H9 (cell line): ENCODE results near the gene CNOT4. TPM values are rescaled to one million over a fixed set of nuclear protein-coding genes. Genes with fewer than 3 reads are reported as not detected.

ENCODE experiments used
- DNase-seq: peaks from one replicate; pipeline ENCODE4 v3.0.0-alpha.2; 2017
- H2AFZ ChIP-seq: one replicate; pipeline ENCODE4 v1.6.1; 2013; ENCODE audit warnings: mild to moderate bottlenecking, low read length, control low read depth, moderate library complexity
- H2AK5ac ChIP-seq: 2 replicates; pipeline ENCODE4 v1.6.1; 2013; ENCODE audit warnings: low read length, control low read depth, mixed read lengths; ENCODE audit not compliant: insufficient read length
- H2BK120ac ChIP-seq: one replicate; pipeline ENCODE4 v1.6.1; 2013; ENCODE audit warnings: low read depth, mild to moderate bottlenecking, low read length, control low read depth, inconsistent platforms; ENCODE audit not compliant: poor library complexity, severe bottlenecking
- H2BK12ac ChIP-seq: 2 replicates; pipeline ENCODE4 v1.6.1; 2013; ENCODE audit warnings: low read length, control low read depth, mixed read lengths, low read depth; ENCODE audit not compliant: insufficient read length
- H2BK15ac ChIP-seq: 2 replicates; pipeline ENCODE4 v1.6.1; 2013; ENCODE audit warnings: low read depth, low read length, control low read depth
- H2BK20ac ChIP-seq: one replicate; pipeline ENCODE4 v1.6.1; 2013; ENCODE audit warnings: low read depth, mild to moderate bottlenecking, low read length, control low read depth, inconsistent platforms; ENCODE audit not compliant: poor library complexity, severe bottlenecking
- H2BK5ac ChIP-seq: 2 replicates; pipeline ENCODE4 v1.6.1; 2013; ENCODE audit warnings: low read length, control low read depth, mixed read lengths; ENCODE audit not compliant: insufficient read length
- H3K14ac ChIP-seq: 2 replicates; pipeline ENCODE4 v1.6.1; 2013; ENCODE audit warnings: low read length, control low read depth; ENCODE audit not compliant: insufficient read depth
- H3K18ac ChIP-seq: 2 replicates; pipeline ENCODE4 v1.6.1; 2013; ENCODE audit warnings: low read depth, mild to moderate bottlenecking, mixed read lengths, low read length, control low read depth; ENCODE audit not compliant: insufficient read length
- H3K23ac ChIP-seq: 2 replicates; pipeline ENCODE4 v1.6.1; 2013; ENCODE audit warnings: low read length, control low read depth, mixed read lengths, low read depth; ENCODE audit not compliant: insufficient read length
- H3K23me2 ChIP-seq: 2 replicates; pipeline ENCODE4 v1.6.1; 2013; ENCODE audit warnings: low read depth, mild to moderate bottlenecking, mixed read lengths, low read length, control low read depth; ENCODE audit not compliant: insufficient read length, poor library complexity, severe bottlenecking
- H3K27ac ChIP-seq: 2 replicates; pipeline ENCODE4 v1.5.1; 2013; ENCODE audit warnings: low read length, control low read depth, mixed read lengths, low read depth; ENCODE audit not compliant: insufficient read length
- H3K27me3 ChIP-seq: 2 replicates; pipeline ENCODE4 v1.6.1; 2013; ENCODE audit warnings: low read length, control low read depth, inconsistent platforms; ENCODE audit not compliant: insufficient read depth
- H3K4ac ChIP-seq: 2 replicates; pipeline ENCODE4 v1.6.1; 2013; ENCODE audit warnings: low read depth, mild to moderate bottlenecking, control low read depth, inconsistent platforms, low read length, moderate library complexity
- H3K4me1 ChIP-seq: 2 replicates; pipeline ENCODE4 v1.6.1; 2013; ENCODE audit warnings: low read length, control low read depth, inconsistent platforms; ENCODE audit not compliant: insufficient read depth
- H3K4me2 ChIP-seq: 2 replicates; pipeline ENCODE4 v1.6.1; 2013; ENCODE audit warnings: low read length, control low read depth, mixed read lengths; ENCODE audit not compliant: insufficient read length, insufficient read depth
- H3K56ac ChIP-seq: 2 replicates; pipeline ENCODE4 v1.6.1; 2013; ENCODE audit warnings: low read depth, mild to moderate bottlenecking, mixed read lengths, low read length, control low read depth; ENCODE audit not compliant: insufficient read length
- H3K79me1 ChIP-seq: 2 replicates; pipeline ENCODE4 v1.6.1; 2013; ENCODE audit warnings: low read depth, mild to moderate bottlenecking, moderate library complexity, low read length, control low read depth, inconsistent platforms; ENCODE audit not compliant: insufficient read depth, poor library complexity, severe bottlenecking
- H3K79me2 ChIP-seq: 2 replicates; pipeline ENCODE4 v1.6.1; 2013; ENCODE audit warnings: low read length, control low read depth, inconsistent platforms; ENCODE audit not compliant: insufficient read depth
- H3K9ac ChIP-seq: 2 replicates; pipeline ENCODE4 v1.6.1; 2013; ENCODE audit warnings: low read length, control low read depth, mixed read lengths; ENCODE audit not compliant: insufficient read length; ENCODE audit errors: extremely low read depth
- H3K9me3 ChIP-seq: one replicate; pipeline ENCODE4 v1.6.1; 2013; ENCODE audit warnings: low read depth, low read length, inconsistent platforms; ENCODE audit not compliant: control insufficient read depth
- H3T11ph ChIP-seq: one replicate; pipeline ENCODE4 v1.6.1; 2013; ENCODE audit warnings: mild to moderate bottlenecking, low read length, control low read depth, inconsistent platforms
- H4K20me1 ChIP-seq: one replicate; pipeline ENCODE4 v1.6.1; 2013; ENCODE audit not compliant: control insufficient read depth, insufficient read length, insufficient read depth
- H4K5ac ChIP-seq: 2 replicates; pipeline ENCODE4 v1.6.1; 2013; ENCODE audit warnings: low read depth, mild to moderate bottlenecking, mixed read lengths, low read length, control low read depth; ENCODE audit not compliant: insufficient read length
- H4K8ac ChIP-seq: replicated peaks from 2 replicates; pipeline ENCODE4 v1.6.1; 2013; ENCODE audit warnings: low read length, control low read depth, mixed read lengths, low read depth; ENCODE audit not compliant: insufficient read length
- H4K91ac ChIP-seq: 2 replicates; pipeline ENCODE4 v1.6.1; 2013; ENCODE audit warnings: low read depth, mild to moderate bottlenecking, moderate library complexity, mixed read lengths, low read length, control low read depth; ENCODE audit not compliant: insufficient read length
- H3K27ac Mint-ChIP-seq, 3 experiments: 2 replicates in 2 of 3; 3 replicates in 1 of 3; pipeline ENCODE4 v1.8.0; 2020 to 2021; ENCODE audit warnings: mixed read lengths in 3 of 3, mild to moderate bottlenecking in 1 of 3, moderate library complexity in 1 of 3
- H3K27me3 Mint-ChIP-seq: 2 replicates; pipeline ENCODE4 v1.8.0; 2021; ENCODE audit warnings: low read depth, mild to moderate bottlenecking, moderate library complexity, mixed read lengths
- H3K36me3 Mint-ChIP-seq, 3 experiments: 2 replicates in 2 of 3; 3 replicates in 1 of 3; pipeline ENCODE4 v1.8.0; 2020 to 2021; ENCODE audit warnings: low read depth in 3 of 3, mixed read lengths in 3 of 3; ENCODE audit not compliant: insufficient read depth in 1 of 3
- H3K4me1 Mint-ChIP-seq, 2 experiments: 2 replicates each; pipeline ENCODE4 v1.8.0; 2020; ENCODE audit warnings: mixed read lengths in 2 of 2
- H3K4me3 Mint-ChIP-seq, 2 experiments: 2 replicates in 1 of 2; 3 replicates in 1 of 2; pipeline ENCODE4 v1.8.0; 2020 to 2021; ENCODE audit warnings: mild to moderate bottlenecking in 2 of 2, mixed read lengths in 2 of 2, moderate library complexity in 1 of 2
- H3K9me3 Mint-ChIP-seq, 2 experiments: 2 replicates in 1 of 2; 3 replicates in 1 of 2; pipeline ENCODE4 v1.8.0; 2020; ENCODE audit warnings: mild to moderate bottlenecking in 2 of 2, mixed read lengths in 2 of 2, moderate library complexity in 1 of 2
- WGBS: extraction: QIAGEN DNeasy Blood & Tissue Kit; methylation state at CpG from one replicate; pipeline ENCODE4 v1.1.7; 2013; ENCODE audit warnings: missing lambda C conversion rate, low lambda C conversion rate, mixed read lengths; ENCODE audit not compliant: insufficient read length; ENCODE audit errors: extremely low coverage; 5-methylcytosine and 5-hydroxymethylcytosine counted together
- total RNA-seq: library from RNA; stranded (reverse); gene quantifications from 2 replicates; pipeline ENCODE4 v1.2.1, GENCODE V29; 2021
- TF ChIP-seq, protein P1 (sequence below): fragments of 200-600 bp; sonication (generic); conservative IDR thresholded peaks from 3 replicates; pipeline ENCODE4 v1.8.0; 2021; ENCODE audit warnings: antibody characterized with exemption, mild to moderate bottlenecking

CNOT4 gene
- total RNA-seq, 1 experiment from 2014 or later, result 27.4 TPM

DNA sequence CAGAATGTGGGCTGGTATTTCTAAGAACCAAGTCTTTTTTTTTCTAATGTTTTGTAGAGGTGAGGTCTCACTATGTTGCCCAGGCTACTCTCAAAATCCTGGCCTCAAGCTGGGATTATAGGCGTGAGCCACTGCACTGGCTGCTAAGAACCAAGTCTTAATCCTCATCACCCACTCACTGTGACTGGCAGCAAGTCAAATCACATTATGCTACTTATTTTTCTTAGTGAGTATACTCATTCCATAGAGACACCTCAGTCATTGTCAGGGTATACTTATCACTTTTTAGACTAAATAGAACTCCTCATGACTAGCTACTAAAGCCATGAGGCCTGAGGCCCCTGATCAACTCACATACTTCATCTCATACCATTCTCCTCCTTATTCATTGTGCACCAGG lies 160.2 kb downstream of the CNOT4 start:
- Histone ChIP-seq H3K9ac (no peak overlapping the region), H3K18ac (no peak overlapping the region), H3K4me1 (no peaks in the 10 kb centered on the region), H3K27ac (no peak overlapping the region), H3K14ac (no peak overlapping the region), H3K23ac (no peak overlapping the region), H3K4ac (no peak overlapping the region), H2BK15ac (no peak overlapping the region), H3K9me3 (no peaks in the 10 kb centered on the region), H4K91ac (no peak overlapping the region), H3K79me2 (no peaks in the 10 kb centered on the region), H4K20me1 (no peaks in the 10 kb centered on the region), H3K4me2 (no peak overlapping the region), H2AK5ac (no peak overlapping the region), H4K5ac (no peak overlapping the region), H2BK20ac (no peak overlapping the region), H3K27me3 (no peaks in the 10 kb centered on the region), H3K56ac (no peak overlapping the region), H2BK12ac (no peak overlapping the region), H3K23me2 (no peaks in the 10 kb centered on the region), H2AFZ (no peak overlapping the region), H4K8ac (no peak overlapping the region), H2BK120ac (no peak overlapping the region), H3K79me1 (no peaks in the 10 kb centered on the region), H2BK5ac (no peak overlapping the region), H3T11ph (no peak overlapping the region)
- Mint-ChIP-seq H3K4me1 (no peaks in the 10 kb centered on the region), H3K9me3 (no peaks in the 10 kb centered on the region), H3K27me3 (peaks cover 4% of the 10 kb centered on the region; the same call in 1 of the 2 replicates), H3K36me3 (no peaks in the 10 kb centered on the region), H3K27ac (no peak overlapping the region), H3K4me3 (no peak overlapping the region)
- no peak for DNase-seq
- no CpG with 5 or more reads among the region's 1 CpG for WGBS
- TF ChIP-seq, protein P1, sequence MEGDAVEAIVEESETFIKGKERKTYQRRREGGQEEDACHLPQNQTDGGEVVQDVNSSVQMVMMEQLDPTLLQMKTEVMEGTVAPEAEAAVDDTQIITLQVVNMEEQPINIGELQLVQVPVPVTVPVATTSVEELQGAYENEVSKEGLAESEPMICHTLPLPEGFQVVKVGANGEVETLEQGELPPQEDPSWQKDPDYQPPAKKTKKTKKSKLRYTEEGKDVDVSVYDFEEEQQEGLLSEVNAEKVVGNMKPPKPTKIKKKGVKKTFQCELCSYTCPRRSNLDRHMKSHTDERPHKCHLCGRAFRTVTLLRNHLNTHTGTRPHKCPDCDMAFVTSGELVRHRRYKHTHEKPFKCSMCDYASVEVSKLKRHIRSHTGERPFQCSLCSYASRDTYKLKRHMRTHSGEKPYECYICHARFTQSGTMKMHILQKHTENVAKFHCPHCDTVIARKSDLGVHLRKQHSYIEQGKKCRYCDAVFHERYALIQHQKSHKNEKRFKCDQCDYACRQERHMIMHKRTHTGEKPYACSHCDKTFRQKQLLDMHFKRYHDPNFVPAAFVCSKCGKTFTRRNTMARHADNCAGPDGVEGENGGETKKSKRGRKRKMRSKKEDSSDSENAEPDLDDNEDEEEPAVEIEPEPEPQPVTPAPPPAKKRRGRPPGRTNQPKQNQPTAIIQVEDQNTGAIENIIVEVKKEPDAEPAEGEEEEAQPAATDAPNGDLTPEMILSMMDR, result no peak
